VCaP (cell line): ENCODE data around the gene CAPRIN1.

Experiments used
- H3K27ac ChIP-seq: fragments of 450-650 bp; 2 replicates; pipeline ENCODE4 v1.5.1; 2017
- TF ChIP-seq, protein P1 (sequence below): fragments of 450-650 bp; conservative IDR thresholded peaks from 2 replicates; pipeline ENCODE4 v1.5.1; 2017; ENCODE audit warnings: mild to moderate bottlenecking, moderate library complexity

Gene CAPRIN1, protein sequence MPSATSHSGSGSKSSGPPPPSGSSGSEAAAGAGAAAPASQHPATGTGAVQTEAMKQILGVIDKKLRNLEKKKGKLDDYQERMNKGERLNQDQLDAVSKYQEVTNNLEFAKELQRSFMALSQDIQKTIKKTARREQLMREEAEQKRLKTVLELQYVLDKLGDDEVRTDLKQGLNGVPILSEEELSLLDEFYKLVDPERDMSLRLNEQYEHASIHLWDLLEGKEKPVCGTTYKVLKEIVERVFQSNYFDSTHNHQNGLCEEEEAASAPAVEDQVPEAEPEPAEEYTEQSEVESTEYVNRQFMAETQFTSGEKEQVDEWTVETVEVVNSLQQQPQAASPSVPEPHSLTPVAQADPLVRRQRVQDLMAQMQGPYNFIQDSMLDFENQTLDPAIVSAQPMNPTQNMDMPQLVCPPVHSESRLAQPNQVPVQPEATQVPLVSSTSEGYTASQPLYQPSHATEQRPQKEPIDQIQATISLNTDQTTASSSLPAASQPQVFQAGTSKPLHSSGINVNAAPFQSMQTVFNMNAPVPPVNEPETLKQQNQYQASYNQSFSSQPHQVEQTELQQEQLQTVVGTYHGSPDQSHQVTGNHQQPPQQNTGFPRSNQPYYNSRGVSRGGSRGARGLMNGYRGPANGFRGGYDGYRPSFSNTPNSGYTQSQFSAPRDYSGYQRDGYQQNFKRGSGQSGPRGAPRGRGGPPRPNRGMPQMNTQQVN

GRCh38 chr11:34051349-34052035, at the start of gene CAPRIN1:
Gene CAPRIN1 (plus strand): TSS chr11:34051731. CDS start chr11:34052421, 690 bp downstream.
- peak within 1 kb of the TSS; percentile 99 for H3K27ac ChIP-seq

GRCh38 chr11:34002420-34002819, 49.1 kb upstream of the CAPRIN1 start:
- TF ChIP-seq, protein P1, sequence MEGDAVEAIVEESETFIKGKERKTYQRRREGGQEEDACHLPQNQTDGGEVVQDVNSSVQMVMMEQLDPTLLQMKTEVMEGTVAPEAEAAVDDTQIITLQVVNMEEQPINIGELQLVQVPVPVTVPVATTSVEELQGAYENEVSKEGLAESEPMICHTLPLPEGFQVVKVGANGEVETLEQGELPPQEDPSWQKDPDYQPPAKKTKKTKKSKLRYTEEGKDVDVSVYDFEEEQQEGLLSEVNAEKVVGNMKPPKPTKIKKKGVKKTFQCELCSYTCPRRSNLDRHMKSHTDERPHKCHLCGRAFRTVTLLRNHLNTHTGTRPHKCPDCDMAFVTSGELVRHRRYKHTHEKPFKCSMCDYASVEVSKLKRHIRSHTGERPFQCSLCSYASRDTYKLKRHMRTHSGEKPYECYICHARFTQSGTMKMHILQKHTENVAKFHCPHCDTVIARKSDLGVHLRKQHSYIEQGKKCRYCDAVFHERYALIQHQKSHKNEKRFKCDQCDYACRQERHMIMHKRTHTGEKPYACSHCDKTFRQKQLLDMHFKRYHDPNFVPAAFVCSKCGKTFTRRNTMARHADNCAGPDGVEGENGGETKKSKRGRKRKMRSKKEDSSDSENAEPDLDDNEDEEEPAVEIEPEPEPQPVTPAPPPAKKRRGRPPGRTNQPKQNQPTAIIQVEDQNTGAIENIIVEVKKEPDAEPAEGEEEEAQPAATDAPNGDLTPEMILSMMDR, result no peak
- H3K27ac ChIP-seq, result peak overlapping the region; percentile 66

More at GRCh38 chr11:34051349-34052035, at the start of gene CAPRIN1:
- TF ChIP-seq, protein P1, result no peak

DNA sequence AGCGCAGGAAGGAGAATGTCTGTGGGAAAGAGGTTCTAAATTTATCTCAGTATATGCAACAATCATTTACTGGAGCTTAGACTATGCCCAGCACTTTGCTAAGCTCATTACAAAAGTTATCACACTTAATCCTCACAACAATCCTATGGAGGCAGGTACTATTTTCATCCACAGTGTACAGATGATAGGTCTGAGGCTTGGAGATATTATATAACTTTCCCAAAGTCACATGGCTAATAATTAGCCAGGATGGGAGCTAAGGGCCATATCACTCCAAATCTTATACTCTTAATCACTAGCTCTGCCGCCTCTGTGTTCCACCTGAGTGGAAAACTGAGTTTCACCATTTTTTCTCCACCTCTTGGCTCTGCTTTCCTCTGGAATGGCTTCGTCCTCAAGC, 47.3 kb upstream of the CAPRIN1 start:
- H3K27ac ChIP-seq, result no peak overlapping the region
- TF ChIP-seq, protein P1, result no peak

- no peak overlapping the region for H3K27ac ChIP-seq
- TF ChIP-seq, protein P1, result no peak
Observed at GRCh38 chr11:34006876-34007275, 44.7 kb upstream of the CAPRIN1 start.

- TF ChIP-seq, protein P1, result no peak
- no peak overlapping the region for H3K27ac ChIP-seq
Observed at GRCh38 chr11:34012734-34013133, 38.8 kb upstream of the CAPRIN1 start.

DNA sequence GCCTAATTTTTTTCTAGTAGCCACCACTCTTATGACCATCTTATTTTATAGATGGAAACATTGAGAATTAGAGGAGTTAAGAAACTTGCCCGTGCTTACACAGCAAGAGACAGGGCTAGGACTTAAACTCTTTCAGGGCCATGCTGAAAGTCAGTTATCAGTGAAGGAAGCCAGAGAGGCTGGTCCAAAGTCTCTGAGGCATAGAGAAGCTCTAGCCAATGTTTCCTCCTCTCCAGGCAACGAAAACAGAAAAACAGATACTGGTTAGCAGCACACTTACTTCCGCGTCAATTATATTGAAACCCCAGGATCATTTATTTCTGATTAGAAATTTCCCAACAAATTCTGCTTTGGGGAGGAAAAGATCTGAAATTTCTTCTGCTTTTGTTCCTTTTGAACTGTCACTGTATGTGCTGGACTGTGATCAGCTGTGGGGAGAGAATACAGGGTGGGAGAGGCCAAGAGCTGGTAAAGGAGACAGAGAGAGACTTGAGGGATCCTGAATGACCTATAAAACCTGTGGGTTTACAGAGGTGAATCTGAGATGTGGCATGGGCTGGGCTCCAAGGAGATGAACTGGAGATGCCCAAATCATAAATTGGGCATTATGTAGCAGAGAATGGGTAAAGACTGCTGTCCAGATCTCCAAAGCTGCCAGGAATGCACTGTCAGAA, 37.5 kb upstream of the CAPRIN1 start:
- no peak overlapping the region for H3K27ac ChIP-seq
- TF ChIP-seq, protein P1, result no peak
